GM18517 (cell line): Measurements from ENCODE around the gene RPA3.

Experiments used
- ATAC-seq: cut with Tn5 transposase; IDR thresholded peaks from one replicate; pipeline ENCODE4 v1.9.1; 2021; ENCODE audit warnings: mild to moderate bottlenecking, moderate library complexity; ENCODE audit not compliant: unreplicated experiment

RPA3 gene

GRCh38 chr7:7612519-7612918, 105.9 kb downstream of the RPA3 start:
- no peak for ATAC-seq

- ATAC-seq, result no peak
Observed at GRCh38 chr7:7609330-7609729, 109.1 kb downstream of the RPA3 start.

GRCh38 chr7:7607010-7607409, 111.4 kb downstream of the RPA3 start:
- ATAC-seq, result no peak

GRCh38 chr7:7596176-7596575, 122.2 kb downstream of the RPA3 start:
- no peak for ATAC-seq

GRCh38 chr7:7595451-7595850, 123.0 kb downstream of the RPA3 start:
- no peak for ATAC-seq
